Upper lobe of left lung (tissue), 6 donors: ENCODE results near the gene MBP. TPM values are rescaled to one million over a fixed set of nuclear protein-coding genes. Genes with fewer than 3 reads are reported as not detected.
A peak's percentile ranks its signal among the peaks of the same experiment; 100 is the strongest.

Experiments used
- ATAC-seq, 2 donors: fragments of 200-7000 bp; cut with Tn5 transposase; one replicate each; pipeline ENCODE4 v1.9.1; 2022; ENCODE audit warnings: mild to moderate bottlenecking in 2 of 2, moderate library complexity in 2 of 2; ENCODE audit not compliant: low FRiP score in 2 of 2
- DNase-seq, 2 donors: peaks; one replicate each; pipeline ENCODE4 v3.0.0-alpha.2; 2019 to 2020
- H3K27ac ChIP-seq, 4 donors: fragments of 200-600 bp; sonication (generic); one replicate each; pipeline ENCODE4 v1.5.1; 2016 to 2019
- H3K27me3 ChIP-seq, 4 donors: fragments of 200-600 bp; sonication (generic); one replicate each; pipeline ENCODE4 v1.5.1; 2017 to 2019
- H3K36me3 ChIP-seq, 4 donors: fragments of 200-600 bp; sonication (generic); one replicate each; pipeline ENCODE4 v1.5.1; 2016 to 2019
- H3K4me1 ChIP-seq, 4 donors: fragments of 200-600 bp; sonication (generic); one replicate each; pipeline ENCODE4 v1.5.1; 2018 to 2019
- H3K4me3 ChIP-seq, 4 donors: fragments of 200-600 bp; sonication (generic); one replicate each; pipeline ENCODE4 v1.5.1; 2017 to 2019; ENCODE audit warnings: mild to moderate bottlenecking in 2 of 4, moderate library complexity in 1 of 4
- H3K9me3 ChIP-seq, 4 donors: fragments of 200-600 bp; sonication (generic); one replicate each; pipeline ENCODE4 v1.5.1; 2018 to 2019
- EP300 ChIP-seq, 4 donors: sonication (generic); formaldehyde crosslinking; IDR thresholded peaks; one replicate each; pipeline ENCODE4 v1.5.1; 2017; ENCODE audit warnings: antibody characterized with exemption in 4 of 4, control low read depth in 2 of 4
- POLR2A ChIP-seq, 4 donors: fragments of 450-650 bp; IDR thresholded peaks; one replicate each; pipeline ENCODE4 v1.5.1; 2016 to 2017; ENCODE audit warnings: antibody characterized with exemption in 4 of 4, mild to moderate bottlenecking in 2 of 4
- POLR2AphosphoS5 ChIP-seq, 2 donors: sonication (generic); formaldehyde crosslinking; IDR thresholded peaks; one replicate each; pipeline ENCODE4 v1.5.1; 2017; ENCODE audit warnings: antibody characterized with exemption in 2 of 2
- WGBS, 2 donors: methylation state at CpG; one replicate each; pipeline ENCODE4 v1.1.5; 2017 to 2018; 5-methylcytosine and 5-hydroxymethylcytosine counted together
- total RNA-seq, 6 donors: library from RNA; depleted of rRNA in 4 of 6; stranded (reverse); fragments of >200 nt in 4 of 6; gene quantifications; one replicate each; pipeline versions ENCODE4 v1.1.0 to v1.2.1, GENCODE V29; 2016 to 2021
- TF ChIP-seq, protein P1 (sequence below), 6 experiments: fragments of 450-650 bp in 4 of 6; fragments of 200-600 bp in 2 of 6; sonication (generic) in 2 of 6; IDR thresholded peaks; one replicate each; pipeline ENCODE4 v1.5.1; 2016 to 2019; ENCODE audit warnings: antibody characterized with exemption in 6 of 6
- donor health status: DM: no; HTN: no; CAD: no; lungs with moderate emphysema.
- donor health status: DM: no; HTN: yes; CAD: no; lungs with severe emphysema.

The MBP gene
- total RNA-seq, 6 donors from 2014 or later = 55.5 to 87.6 (median 68.8) TPM

DNA sequence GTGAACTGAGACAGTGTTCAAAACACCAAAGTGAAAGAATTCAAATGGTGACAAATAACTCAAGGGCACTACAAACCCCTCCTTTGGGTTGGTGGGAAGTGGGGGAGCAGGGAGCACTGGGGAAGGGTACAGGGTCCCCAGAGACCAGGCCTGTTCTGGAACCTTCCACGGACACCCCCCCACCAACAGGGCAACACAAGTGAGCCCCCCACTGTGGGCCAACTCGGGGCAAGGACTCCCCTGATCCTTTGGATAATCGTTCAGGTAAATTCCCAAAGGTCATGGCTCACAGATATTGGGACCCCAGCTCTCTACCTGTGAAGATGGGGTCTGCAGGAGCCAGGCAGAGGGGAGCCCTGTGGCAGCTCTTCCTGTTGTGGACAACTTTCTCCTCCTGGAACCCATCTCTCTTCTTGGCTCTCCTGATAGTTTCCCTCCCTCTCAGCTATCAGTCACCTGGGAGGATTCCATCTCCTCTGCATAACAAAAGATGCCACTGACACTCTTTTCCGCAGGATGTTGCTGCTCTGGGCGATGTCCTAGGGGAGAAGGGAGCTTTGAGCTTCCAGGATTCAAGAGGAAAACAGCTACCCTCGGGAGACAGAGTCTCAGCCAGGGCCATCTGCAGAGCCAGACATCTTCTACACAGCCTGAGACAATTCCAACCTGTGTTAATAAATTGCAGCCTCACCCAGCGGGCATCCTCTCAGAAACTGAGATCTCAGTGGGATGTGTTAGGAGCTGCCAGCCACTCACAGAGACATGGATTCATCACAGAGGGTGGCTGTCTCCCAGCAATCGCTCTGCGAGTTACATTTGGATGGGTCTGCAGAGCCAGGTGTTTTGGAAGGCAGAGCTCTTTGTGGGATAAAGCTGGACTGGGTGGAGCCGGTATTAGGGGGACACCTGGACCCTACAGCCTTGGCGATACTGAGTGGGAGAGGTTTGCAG, 35.4 kb downstream of the MBP start:
- no peaks in the 10 kb centered on the region for H3K9me3 ChIP-seq
- DNase-seq (peak in 1 of 2 donors; percentile 20), ATAC-seq (no peak)
- TF ChIP-seq, protein P1, sequence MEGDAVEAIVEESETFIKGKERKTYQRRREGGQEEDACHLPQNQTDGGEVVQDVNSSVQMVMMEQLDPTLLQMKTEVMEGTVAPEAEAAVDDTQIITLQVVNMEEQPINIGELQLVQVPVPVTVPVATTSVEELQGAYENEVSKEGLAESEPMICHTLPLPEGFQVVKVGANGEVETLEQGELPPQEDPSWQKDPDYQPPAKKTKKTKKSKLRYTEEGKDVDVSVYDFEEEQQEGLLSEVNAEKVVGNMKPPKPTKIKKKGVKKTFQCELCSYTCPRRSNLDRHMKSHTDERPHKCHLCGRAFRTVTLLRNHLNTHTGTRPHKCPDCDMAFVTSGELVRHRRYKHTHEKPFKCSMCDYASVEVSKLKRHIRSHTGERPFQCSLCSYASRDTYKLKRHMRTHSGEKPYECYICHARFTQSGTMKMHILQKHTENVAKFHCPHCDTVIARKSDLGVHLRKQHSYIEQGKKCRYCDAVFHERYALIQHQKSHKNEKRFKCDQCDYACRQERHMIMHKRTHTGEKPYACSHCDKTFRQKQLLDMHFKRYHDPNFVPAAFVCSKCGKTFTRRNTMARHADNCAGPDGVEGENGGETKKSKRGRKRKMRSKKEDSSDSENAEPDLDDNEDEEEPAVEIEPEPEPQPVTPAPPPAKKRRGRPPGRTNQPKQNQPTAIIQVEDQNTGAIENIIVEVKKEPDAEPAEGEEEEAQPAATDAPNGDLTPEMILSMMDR (IDR thresholded peaks at IDR 0.05) = no peak
- no peak for TF ChIP-seq POLR2AphosphoS5 (IDR thresholded peaks at IDR 0.05)
- no peak for TF ChIP-seq EP300 (IDR thresholded peaks at IDR 0.05)
- no peak for TF ChIP-seq POLR2A (IDR thresholded peaks at IDR 0.05)
- peak overlapping the region; percentile 6 to 89 (median 34) for H3K27ac ChIP-seq
- WGBS, 2 donors = 81 to 88% methylated on average over 7 to 11 of the region's 11 CpGs
- H3K36me3 ChIP-seq = peaks cover 0 to 4% (median 0%) of the 10 kb centered on the region in 4 donors
- no peak overlapping the region for H3K4me3 ChIP-seq
- peaks cover 31 to 67% (median 40%) of the 10 kb centered on the region in 4 donors for H3K4me1 ChIP-seq
- H3K27me3 ChIP-seq = no peaks in the 10 kb centered on the region

DNA sequence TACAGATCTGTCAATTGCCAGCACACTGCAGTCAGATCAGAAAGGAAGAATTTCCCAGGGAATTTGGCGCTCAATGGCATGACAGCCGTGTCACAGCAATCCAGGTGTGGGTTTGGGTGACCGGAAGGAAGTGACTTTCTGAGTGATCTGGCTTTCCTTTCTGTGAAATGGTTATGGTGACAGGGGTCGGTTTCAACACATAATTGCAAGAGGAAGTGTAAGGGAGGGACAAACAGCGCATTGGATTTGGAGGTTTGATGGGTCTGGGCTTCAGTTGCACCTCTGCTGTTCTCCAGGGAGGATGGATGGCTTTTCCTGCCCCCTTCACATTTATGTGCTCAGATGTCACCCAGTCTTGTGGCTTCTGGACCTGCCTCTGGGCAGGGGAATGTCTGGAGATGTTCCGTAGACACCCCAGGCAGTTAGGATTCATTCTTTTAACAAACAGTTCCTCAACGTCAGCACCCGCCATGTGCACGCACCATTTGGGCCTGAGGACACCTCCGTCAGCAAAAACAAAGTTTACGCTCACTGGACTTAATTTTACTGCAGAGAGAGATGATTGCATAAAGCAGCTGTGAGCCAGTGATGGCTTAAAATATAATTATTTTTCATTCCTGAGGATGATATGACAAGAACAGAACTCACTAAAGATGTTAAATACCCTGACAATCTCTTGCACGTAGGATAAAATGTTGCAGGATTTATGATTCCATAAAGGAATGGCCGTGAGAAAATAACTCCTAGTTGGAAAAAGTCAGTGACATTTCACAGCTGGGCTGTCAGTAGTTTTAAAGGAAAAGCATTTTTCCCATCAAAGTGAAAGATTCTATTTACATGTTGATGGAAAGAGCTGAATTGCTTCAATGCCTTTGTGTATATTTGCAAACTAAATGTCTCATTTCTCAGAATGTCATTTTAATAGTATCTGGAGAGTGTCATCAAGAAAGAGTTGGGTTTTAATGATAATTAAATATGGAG, 36.9 kb downstream of the MBP start:
- Histone ChIP-seq H3K36me3 (peaks cover 0 to 4% (median 0%) of the 10 kb centered on the region in 4 donors), H3K4me1 (peaks cover 16 to 61% (median 25%) of the 10 kb centered on the region in 4 donors), H3K4me3 (no peak overlapping the region), H3K27ac (peak overlapping the region; percentile 4 to 89 (median 39)), H3K27me3 (no peaks in the 10 kb centered on the region), H3K9me3 (no peaks in the 10 kb centered on the region)
- WGBS, 2 donors = 65 to 76% methylated on average over 13 of the region's 13 CpGs
- DNase-seq (peak in 1 of 2 donors; percentile 28), ATAC-seq (no peak)
- TF ChIP-seq, protein P1 (IDR thresholded peaks at IDR 0.05) = no peak
- TF ChIP-seq POLR2AphosphoS5 (IDR thresholded peaks at IDR 0.05) = peak; percentile 20 to 61

DNA sequence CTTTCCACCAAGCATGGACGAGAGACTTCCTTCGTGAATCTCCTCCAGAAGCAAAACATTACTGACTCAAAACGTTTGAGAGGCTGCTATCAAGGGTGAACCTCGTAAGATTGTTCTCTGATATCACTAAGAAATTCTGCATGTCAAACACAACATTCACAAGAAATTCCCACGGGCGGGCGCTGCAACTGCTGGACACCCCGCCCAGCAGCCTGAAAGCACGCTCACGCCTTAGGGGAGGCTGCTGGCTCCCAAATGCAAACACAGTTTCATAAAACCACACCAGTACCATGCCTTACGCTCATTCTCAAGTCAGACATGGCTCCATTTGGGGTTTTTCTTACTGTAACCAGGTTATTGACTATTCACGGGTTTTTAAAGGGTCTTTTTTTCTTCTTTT, 39.0 kb downstream of the MBP start:
- Histone ChIP-seq H3K27ac (no peak overlapping the region), H3K9me3 (no peaks in the 10 kb centered on the region), H3K4me3 (no peak overlapping the region), H3K4me1 (peaks cover 6 to 62% (median 22%) of the 10 kb centered on the region in 4 donors), H3K36me3 (peaks cover 0 to 4% (median 0%) of the 10 kb centered on the region in 4 donors), H3K27me3 (no peaks in the 10 kb centered on the region)
- TF ChIP-seq, protein P1 (IDR thresholded peaks at IDR 0.05) = no peak
- TF ChIP-seq EP300 (IDR thresholded peaks at IDR 0.05) (no peak), POLR2A (IDR thresholded peaks at IDR 0.05) (no peak), POLR2AphosphoS5 (IDR thresholded peaks at IDR 0.05) (no peak)
- WGBS, 2 donors = 79 to 86% methylated on average over 12 of the region's 12 CpGs
- ATAC-seq (peak in 1 of 2 donors; percentile 49), DNase-seq (peak in 1 of 2 donors; percentile 8)

DNA sequence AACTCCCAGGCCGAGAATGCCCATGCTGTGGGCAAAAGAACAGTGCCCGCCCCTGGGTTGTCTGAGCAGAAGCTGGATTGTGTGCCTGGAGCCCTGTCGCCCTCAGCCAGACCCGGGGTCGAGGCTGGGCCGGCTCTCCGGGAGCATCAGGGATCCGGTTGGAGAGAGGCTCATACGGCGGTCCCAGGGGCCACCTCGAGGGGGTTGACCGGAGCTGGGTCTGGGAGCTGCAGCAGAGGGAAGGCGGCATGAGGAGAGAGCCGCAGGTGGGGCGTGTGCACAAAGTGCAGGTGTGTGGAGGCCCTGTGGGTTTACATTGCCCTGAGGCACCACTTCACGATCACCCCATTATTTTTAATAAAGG, 39.5 kb downstream of the MBP start:
- no peak overlapping the region for H3K27ac ChIP-seq
- TF ChIP-seq POLR2AphosphoS5 (IDR thresholded peaks at IDR 0.05) (no peak), EP300 (IDR thresholded peaks at IDR 0.05) (no peak), POLR2A (IDR thresholded peaks at IDR 0.05) (no peak)
- TF ChIP-seq, protein P1 (IDR thresholded peaks at IDR 0.05) = no peak
- no peaks in the 10 kb centered on the region for H3K27me3 ChIP-seq
- H3K4me3 ChIP-seq = no peak overlapping the region
- H3K36me3 ChIP-seq = peaks cover 0 to 4% (median 0%) of the 10 kb centered on the region in 4 donors
- DNase-seq = peak in 1 of 2 donors; percentile 17
- 87 to 93% methylated on average over 7 to 16 of the region's 16 CpGs for WGBS, 2 donors
- ATAC-seq = no peak
- H3K4me1 ChIP-seq = peaks cover 2 to 57% (median 20%) of the 10 kb centered on the region in 4 donors
- no peaks in the 10 kb centered on the region for H3K9me3 ChIP-seq
